HepG2 (cell line): ENCODE results near the gene HCK. TPM values are rescaled to one million over a fixed set of nuclear protein-coding genes. Genes with fewer than 3 reads are reported as not detected.

ENCODE experiments used
- ATAC-seq: fragments of 200-7000 bp; cut with Tn5 transposase; 3 replicates; pipeline ENCODE4 v1.9.1; 2020; ENCODE audit warnings: mild to moderate bottlenecking, moderate library complexity
- BruUV-seq: library from RNA; stranded (reverse); fragments of 400-500 nt; replicated peaks from 2 replicates; lab custom pipeline; 2021; lab: Mats Ljungman, UMichigan
- CTCF ChIA-PET: fragments of 300-600 bp; formaldehyde crosslinking; extraction: SDS; loops from one replicate; lab custom pipeline; 2021; ENCODE audit warnings: low total read pairs, inconsistent platforms, low intra/inter-chr PET ratio; lab: Yijun Ruan, JAX
- POLR2A ChIA-PET: fragments of 350-600 bp; sonication (Branson Sonifier 250); formaldehyde crosslinking; loops from one replicate; lab custom pipeline; 2020; ENCODE audit warnings: antibody characterized with exemption, inconsistent platforms; lab: Yijun Ruan, JAX
- DNase-seq: peaks from one replicate; pipeline ENCODE4 v3.0.0-alpha.2; 2015; ENCODE audit warnings: low spot score
- FAIRE-seq: peaks from 3 replicates; lab custom pipeline; 2011; peaks lifted over from hg19 to GRCh38; lab: Jason Lieb, UNC
- H2AFZ ChIP-seq: one replicate; pipeline ENCODE4 v1.6.1; 2011; ENCODE audit warnings: low read length, inconsistent platforms
- H3K27ac ChIP-seq: fragments of 300-600 bp; 3 replicates; pipeline ENCODE4 v1.8.0; 2011; ENCODE audit warnings: mixed run types, mild to moderate bottlenecking, mixed read lengths, low read length, inconsistent platforms; ENCODE audit not compliant: insufficient read depth; ENCODE audit errors: extremely low read length
- H3K27me3 ChIP-seq, 2 experiments: fragments of 200-600 bp in 1 of 2; 2 replicates in 1 of 2; 3 replicates in 1 of 2; pipeline versions ENCODE4 v1.6.0 to v1.8.0; 2011; ENCODE audit warnings: low read length in 2 of 2, mild to moderate bottlenecking in 2 of 2, moderate library complexity in 2 of 2, inconsistent platforms in 1 of 2; ENCODE audit not compliant: insufficient read depth in 2 of 2, control insufficient read depth in 1 of 2
- H3K36me3 ChIP-seq, 2 experiments: fragments of 200-600 bp in 1 of 2; replicated peaks in 1 of 2; 2 replicates in 1 of 2; 3 replicates in 1 of 2; pipeline versions ENCODE4 v1.5.1 to v1.8.0; 2011; ENCODE audit warnings: low read length in 2 of 2, inconsistent platforms in 1 of 2; ENCODE audit not compliant: insufficient read depth in 2 of 2, control insufficient read depth in 1 of 2
- H3K4me1 ChIP-seq: 2 replicates; pipeline ENCODE4 v1.5.1; 2012; ENCODE audit warnings: low read length, inconsistent platforms; ENCODE audit not compliant: insufficient read depth
- H3K4me2 ChIP-seq: 2 replicates; pipeline ENCODE4 v1.6.0; 2011; ENCODE audit warnings: low read depth, low read length, inconsistent platforms
- H3K4me3 ChIP-seq, 3 experiments: fragments of 200-600 bp in 1 of 3; sonication (generic), shearing (Covaris generic) in 1 of 3; replicated peaks in 1 of 3; 2 replicates each; pipeline ENCODE4 v1.5.1; 2011 to 2016; ENCODE audit warnings: low read length in 3 of 3, inconsistent platforms in 2 of 3, low read depth in 2 of 3, mild to moderate bottlenecking in 2 of 3, control low read depth in 1 of 3, mixed read lengths in 1 of 3; ENCODE audit not compliant: insufficient read depth in 1 of 3
- H3K79me2 ChIP-seq: one replicate; pipeline ENCODE4 v1.6.1; 2011; ENCODE audit warnings: low read length, inconsistent platforms; ENCODE audit not compliant: insufficient read depth
- H3K9ac ChIP-seq: 2 replicates; pipeline ENCODE4 v1.6.0; 2011; ENCODE audit warnings: mild to moderate bottlenecking, low read depth, low read length, inconsistent platforms; ENCODE audit not compliant: insufficient read depth
- H3K9me3 ChIP-seq: 2 replicates; pipeline ENCODE4 v1.5.1; 2012; ENCODE audit warnings: mild to moderate bottlenecking, low read length
- H4K20me1 ChIP-seq: 2 replicates; pipeline ENCODE4 v1.6.0; 2011; ENCODE audit warnings: inconsistent platforms, mild to moderate bottlenecking, low read length, moderate library complexity; ENCODE audit not compliant: insufficient read depth
- ARNT2 ChIP-seq: sonication (generic); formaldehyde crosslinking; IDR thresholded peaks from 2 replicates; pipeline ENCODE4 v1.8.0; 2022; ENCODE audit warnings: mild to moderate bottlenecking, low read depth, missing genetic modification reagents, moderate library complexity
- FLYWCH1 ChIP-seq: sonication (generic); formaldehyde crosslinking; IDR thresholded peaks from 2 replicates; pipeline ENCODE4 v1.8.1; 2023; ENCODE audit warnings: mild to moderate bottlenecking, missing genetic modification reagents
- GLMP ChIP-seq: sonication (generic); formaldehyde crosslinking; IDR thresholded peaks from 2 replicates; pipeline ENCODE4 v1.9.0; 2021; ENCODE audit warnings: missing genetic modification reagents, mild to moderate bottlenecking, borderline replicate concordance
- MAF1 ChIP-seq: sonication (generic); formaldehyde crosslinking; IDR thresholded peaks from 2 replicates; pipeline ENCODE4 v1.5.0; 2020; ENCODE audit warnings: missing genetic modification reagents, borderline replicate concordance
- MEF2D ChIP-seq: sonication (generic); formaldehyde crosslinking; IDR thresholded peaks from 2 replicates; pipeline ENCODE4 v1.5.1; 2020; ENCODE audit warnings: mild to moderate bottlenecking, missing genetic modification reagents
- MXD4 ChIP-seq: IDR thresholded peaks from 2 replicates; pipeline ENCODE4 v1.6.1; 2016; ENCODE audit warnings: mild to moderate bottlenecking, missing biosample characterization, missing genetic modification reagents
- RBFOX2 ChIP-seq: fragments of 200-400 bp; formaldehyde crosslinking; IDR thresholded peaks from 2 replicates; pipeline ENCODE4 v1.6.1; 2017; ENCODE audit warnings: low read depth, mild to moderate bottlenecking, low read length
- SIX1 ChIP-seq: sonication (generic); formaldehyde crosslinking; IDR thresholded peaks from 2 replicates; pipeline ENCODE4 v1.4.0; 2020; ENCODE audit warnings: missing genetic modification reagents, borderline replicate concordance
- SMAD1 ChIP-seq: sonication (generic); formaldehyde crosslinking; IDR thresholded peaks from 2 replicates; pipeline ENCODE4 v1.4.0; 2020; ENCODE audit warnings: missing genetic modification reagents, low read depth, mild to moderate bottlenecking, borderline replicate concordance
- SP5 ChIP-seq: IDR thresholded peaks from 2 replicates; pipeline ENCODE4 v1.6.1; 2016; ENCODE audit warnings: low read depth, borderline replicate concordance
- TFAP4 ChIP-seq: sonication (generic); IDR thresholded peaks from 2 replicates; pipeline ENCODE4 v1.6.1; 2016; ENCODE audit warnings: low read depth, borderline replicate concordance
- ZBTB39 ChIP-seq: sonication (generic); formaldehyde crosslinking; IDR thresholded peaks from 2 replicates; pipeline ENCODE4 v1.5.0; 2020; ENCODE audit warnings: missing genetic modification reagents
- ZFP36L1 ChIP-seq: sonication (generic); formaldehyde crosslinking; IDR thresholded peaks from 2 replicates; pipeline ENCODE4 v1.8.0; 2022; ENCODE audit warnings: mild to moderate bottlenecking, missing genetic modification reagents, moderate library complexity
- ZFYVE20 ChIP-seq: sonication (generic); formaldehyde crosslinking; IDR thresholded peaks from 2 replicates; pipeline ENCODE4 v1.8.0; 2023; ENCODE audit warnings: low read depth, mild to moderate bottlenecking, moderate library complexity, missing genetic modification reagents, borderline replicate concordance
- ZNF558 ChIP-seq: sonication (generic); formaldehyde crosslinking; IDR thresholded peaks from 2 replicates; pipeline ENCODE4 v1.9.0; 2022; ENCODE audit warnings: mild to moderate bottlenecking, missing genetic modification reagents, borderline replicate concordance
- ZNF776 ChIP-seq: sonication (generic); formaldehyde crosslinking; IDR thresholded peaks from 2 replicates; pipeline ENCODE4 v1.4.0; 2020; ENCODE audit warnings: mild to moderate bottlenecking, missing genetic modification reagents
- ZSCAN20 ChIP-seq: sonication (generic); formaldehyde crosslinking; IDR thresholded peaks from 2 replicates; pipeline ENCODE4 v1.4.0; 2020; ENCODE audit warnings: missing genetic modification reagents, mild to moderate bottlenecking, borderline replicate concordance
- WGBS: methylation state at CpG from one replicate; pipeline ENCODE4 v1.1.6; 2017; ENCODE audit warnings: low lambda C conversion rate; 5-methylcytosine and 5-hydroxymethylcytosine counted together
- in situ Hi-C: cut with HindIII; loops from 2 replicates; pipeline ENCODE4 v1.10.0; 2017; ENCODE audit warnings: low pct_unique_long_range_greater_than_20kb; ENCODE audit not compliant: extremely low pct_ligation_motif_present
- intact Hi-C: fragments of 100-400 bp; cut with micrococcal nuclease; formaldehyde crosslinking; loops from one replicate; pipeline ENCODE4 v1.10.0; 2022; ENCODE audit not compliant: unreplicated experiment
- polyA plus RNA-seq, 8 experiments: library from polyadenylated mRNA; depleted of rRNA in 3 of 8; stranded (reverse) in 7 of 8; unstranded in 1 of 8; fragments of >200 nt; fragmentation: Illumina TruSeq in 4 of 8; extraction: Trizol in 4 of 8; gene quantifications; 2 replicates each; pipeline versions ENCODE4 v1.2.1 to v1.2.3, GENCODE V29; 2011 to 2016; ENCODE audit warnings: low read depth in 4 of 8, missing spikeins in 1 of 8, mixed read lengths in 1 of 8; ENCODE audit not compliant: insufficient read depth in 1 of 8
- total RNA-seq, 5 experiments: library from RNA; depleted of rRNA; stranded (reverse); fragments of >200 nt; fragmentation: Illumina TruSeq; extraction: Trizol; gene quantifications; 2 replicates each; pipeline ENCODE4 v1.2.3, GENCODE V29; 2016; ENCODE audit warnings: low read depth in 1 of 5

The HCK gene
- total and polyA plus RNA-seq, 2 of the 13 experiments (the other 11 are each of a cell fraction or from before 2014, with no cell fraction given), result 0.04 TPM; not detected in 1

DNA sequence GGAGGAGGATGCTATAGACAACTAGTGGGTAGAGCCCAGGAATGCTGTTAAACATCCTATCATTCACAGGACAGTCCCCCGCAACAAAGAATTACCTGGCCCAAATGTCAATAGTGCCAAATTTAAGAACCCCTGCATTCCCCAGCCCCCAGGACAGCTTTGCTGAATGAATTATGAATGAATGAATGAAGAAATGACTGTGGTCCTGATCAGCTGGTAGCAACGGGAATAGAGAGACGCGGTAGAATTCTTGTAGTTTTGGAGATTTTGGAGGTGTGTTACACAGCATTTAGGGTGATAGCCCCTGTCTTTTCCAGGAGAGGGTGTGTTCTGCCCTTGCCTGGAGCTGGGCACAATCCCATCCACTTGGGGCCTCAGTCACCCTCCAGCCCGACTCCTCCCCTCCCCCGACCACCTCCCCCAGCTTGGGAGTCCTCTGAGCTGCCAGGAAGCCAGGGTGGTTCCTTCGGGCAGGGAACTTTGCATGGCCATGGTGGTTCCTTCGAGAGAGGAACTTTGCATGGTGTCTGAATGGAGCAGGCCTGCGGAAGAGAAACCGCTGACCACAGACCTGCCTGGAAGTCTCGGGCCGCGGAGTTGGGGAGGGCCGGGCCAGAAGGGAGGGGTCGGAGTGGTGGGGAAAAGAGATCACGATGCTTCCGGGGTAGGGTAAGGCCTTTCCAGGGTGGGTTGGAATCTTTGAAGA is 1.0 kb upstream of the HCK start:
- no peak overlapping the region for H3K4me2 ChIP-seq
- H3K27me3 ChIP-seq, result peaks cover 19 to 61% of the 10 kb centered on the region in 2 experiments
- DNase-seq (no peak), FAIRE-seq (no peak), ATAC-seq (peak; percentile 13; the same call in 1 of the 3 replicates)
- in situ Hi-C loops (no loop called here), intact Hi-C loops (no loop called here)
- TF ChIP-seq GLMP (CRISPR knock-in tag), result no peak
- no peak for TF ChIP-seq ZNF776
- TF ChIP-seq FLYWCH1 (CRISPR knock-in tag), result no peak
- no peak for TF ChIP-seq MEF2D (CRISPR knock-in tag)
- no peak for TF ChIP-seq ZSCAN20 (CRISPR knock-in tag)
- TF ChIP-seq SP5 (CRISPR knock-in tag), result no peak
- TF ChIP-seq ARNT2 (CRISPR knock-in tag), result no peak
- no peak for TF ChIP-seq MAF1 (CRISPR knock-in tag)
- no peak for TF ChIP-seq SIX1 (CRISPR knock-in tag)
- TF ChIP-seq ZNF558 (CRISPR knock-in tag), result no peak
- TF ChIP-seq SMAD1, result no peak
- no peak for TF ChIP-seq ZFYVE20
- no peak for TF ChIP-seq ZBTB39 (CRISPR knock-in tag)
- no peak for TF ChIP-seq ZFP36L1 (CRISPR knock-in tag)
- no peak for TF ChIP-seq RBFOX2
- no peak for TF ChIP-seq TFAP4
- no peak for TF ChIP-seq MXD4 (CRISPR knock-in tag)
- no peak overlapping the region for H2AFZ ChIP-seq
- no peak overlapping the region for H3K4me3 ChIP-seq
- ChIA-PET POLR2A (no interaction called here), CTCF (no interaction called here)
- no peak overlapping the region for H3K9ac ChIP-seq
- no peaks in the 10 kb centered on the region for H3K9me3 ChIP-seq
- H3K79me2 ChIP-seq, result no peaks in the 10 kb centered on the region
- H3K27ac ChIP-seq, result no peak overlapping the region
- no peaks in the 10 kb centered on the region for H3K36me3 ChIP-seq
- no peaks in the 10 kb centered on the region; the same call in 1 of the 2 replicates for H4K20me1 ChIP-seq
- WGBS, result 31% methylated on average over 17 of the region's 17 CpGs
- H3K4me1 ChIP-seq, result peaks cover 4% of the 10 kb centered on the region; the same call in 1 of the 2 replicates
- no TSS peak for BruUV-seq
